NCI-H187 treated with DMSO at 0.1 percent for 48 hours (cell line): ENCODE data around the gene KCNAB3.

ENCODE experiments used
- DNase-seq: peaks from one replicate; lab custom pipeline; 2025; lab: John Stamatoyannopoulos, UW

The KCNAB3 gene

GRCh38 chr17:7940743-7941142 lies 11.1 kb upstream of the KCNAB3 start:
- DNase-seq: no peak

DNA sequence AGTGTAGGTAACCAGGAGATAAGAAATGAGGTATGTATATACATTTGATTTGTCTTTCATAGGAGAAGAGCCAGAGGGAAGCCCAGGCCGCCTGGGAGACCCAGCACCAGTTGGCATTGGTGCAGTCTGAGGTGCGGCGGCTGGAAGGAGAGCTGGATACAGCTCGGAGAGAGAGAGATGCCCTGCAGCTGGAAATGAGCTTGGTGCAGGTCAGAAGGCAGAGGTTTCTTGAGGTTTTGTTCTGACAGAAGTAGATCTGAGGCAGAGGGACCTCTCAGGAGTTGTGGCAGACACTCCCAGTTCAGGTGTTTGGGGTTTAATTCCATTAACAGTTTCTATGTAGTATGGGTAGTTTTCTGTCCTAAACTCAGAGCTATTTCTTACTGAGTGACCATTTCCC lies 10.4 kb upstream of the KCNAB3 start:
- no peak for DNase-seq

- DNase-seq: no peak
These were observed 6.2 kb upstream of the KCNAB3 start for GRCh38 chr17:7935859-7936258.

GRCh38 chr17:7932949-7933348 lies 3.3 kb upstream of the KCNAB3 start:
- DNase-seq: no peak

DNA sequence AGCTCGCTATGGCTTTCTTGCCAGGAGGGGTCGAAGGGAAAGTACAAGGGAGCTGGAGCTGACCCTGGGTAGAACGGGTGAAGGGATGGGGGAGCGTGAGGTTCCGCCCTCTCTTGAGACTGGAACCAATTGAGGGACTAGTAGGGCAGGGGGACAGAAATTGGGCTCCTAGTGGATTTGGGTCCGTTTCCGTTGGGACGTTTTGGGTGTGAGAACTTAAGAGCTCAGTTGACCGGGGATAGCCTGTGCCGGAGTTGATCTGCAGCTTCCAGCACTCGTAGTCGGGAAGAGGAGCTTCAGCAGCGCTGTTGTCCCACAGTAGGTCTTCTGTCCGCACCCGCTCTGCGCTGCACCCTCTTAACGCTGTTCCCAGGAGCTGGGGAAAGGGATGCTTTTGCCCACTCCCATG lies 2.8 kb upstream of the KCNAB3 start:
- no peak for DNase-seq

DNA sequence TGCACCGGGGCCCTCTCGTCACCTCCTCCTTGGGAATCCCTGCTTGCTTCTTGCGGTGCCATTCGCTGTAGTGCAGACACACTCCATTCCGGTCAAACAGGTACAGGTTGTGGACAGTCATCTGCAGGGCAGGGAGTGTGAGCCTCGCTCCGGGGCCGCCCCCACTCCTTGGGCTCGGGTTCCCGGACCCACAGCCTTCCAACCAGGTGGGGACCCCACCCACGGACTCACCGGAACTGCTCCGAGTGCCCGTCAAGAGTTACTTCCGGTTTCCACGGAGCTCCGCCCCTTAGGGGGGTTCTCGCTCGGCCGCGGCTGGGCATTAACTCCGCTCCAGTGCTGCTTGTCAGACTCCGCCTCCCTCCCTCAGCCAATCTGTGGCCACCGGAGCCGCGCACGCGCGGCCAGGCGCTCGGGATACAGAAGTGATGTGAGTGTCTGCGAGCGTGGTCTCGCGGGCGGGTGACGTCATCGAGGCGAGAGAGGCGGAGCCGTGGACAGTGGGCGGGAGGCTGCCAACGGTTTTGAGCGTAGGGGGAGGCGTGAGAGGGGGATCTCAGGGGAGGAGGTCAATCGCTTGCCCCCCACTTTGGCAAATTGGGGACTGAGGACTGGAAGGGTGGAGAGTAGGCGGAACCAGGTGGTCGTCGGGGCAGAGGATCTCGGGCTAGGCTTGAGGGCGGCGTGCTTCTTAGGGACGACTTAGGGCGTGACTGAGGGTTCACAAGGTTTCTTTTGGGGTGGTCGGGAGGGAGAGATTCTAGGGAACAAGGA lies 2.2 kb upstream of the KCNAB3 start, which contains the start of the genes CNTROB and TRAPPC1:
Gene CNTROB (plus strand): TSS at position 498 of the 774 bp plus-strand sequence. CDS start 874 bp downstream, outside the sequence.
Gene TRAPPC1 (minus strand): TSS at position 238 of the 774 bp plus-strand sequence. CDS start 117 bp downstream, at position 121.
- peak; percentile 62 for DNase-seq

- DNase-seq: no peak
These were observed 1.4 kb upstream of the KCNAB3 start for GRCh38 chr17:7930841-7931631.

DNA sequence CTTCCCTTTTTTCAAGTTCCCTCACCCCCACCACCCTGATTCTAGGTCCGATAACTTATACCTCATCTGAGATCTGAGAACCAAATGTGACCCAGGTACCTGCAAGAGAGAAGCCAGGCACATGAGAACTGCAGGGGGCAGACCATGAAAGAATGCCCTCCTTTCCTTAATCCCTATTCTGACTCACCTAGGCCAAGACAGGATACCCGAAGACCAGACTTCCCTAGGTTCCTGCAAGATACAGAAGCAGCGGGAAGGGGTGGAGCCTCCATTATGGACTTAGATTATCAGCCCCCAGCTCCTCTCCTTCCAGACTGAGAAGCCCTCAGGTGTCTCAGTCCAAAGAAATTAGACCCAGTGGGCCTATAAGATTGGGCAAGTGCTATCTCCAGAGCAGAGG lies 2.1 kb downstream of the KCNAB3 start:
- DNase-seq: no peak

GRCh38 chr17:7922845-7923628 lies 6.6 kb downstream of the KCNAB3 start:
- no peak for DNase-seq

GRCh38 chr17:7922269-7922844 lies 7.3 kb downstream of the KCNAB3 start:
- DNase-seq: no peak

- DNase-seq: no peak
These were observed 12.8 kb downstream of the KCNAB3 start for GRCh38 chr17:7916808-7917207.

- DNase-seq: no peak
These were observed 13.3 kb downstream of the KCNAB3 start for GRCh38 chr17:7916385-7916682.

GRCh38 chr17:7915611-7916384 lies 13.9 kb downstream of the KCNAB3 start, which contains the start of gene RNF227:
Gene RNF227, minus strand, starts transcription at chr17:7916289. Its CDS starts 94 bp downstream, at chr17:7916195.
- DNase-seq: peak; percentile 52

- DNase-seq: no peak
These were observed 14.5 kb downstream of the KCNAB3 start for GRCh38 chr17:7915179-7915610.

DNA sequence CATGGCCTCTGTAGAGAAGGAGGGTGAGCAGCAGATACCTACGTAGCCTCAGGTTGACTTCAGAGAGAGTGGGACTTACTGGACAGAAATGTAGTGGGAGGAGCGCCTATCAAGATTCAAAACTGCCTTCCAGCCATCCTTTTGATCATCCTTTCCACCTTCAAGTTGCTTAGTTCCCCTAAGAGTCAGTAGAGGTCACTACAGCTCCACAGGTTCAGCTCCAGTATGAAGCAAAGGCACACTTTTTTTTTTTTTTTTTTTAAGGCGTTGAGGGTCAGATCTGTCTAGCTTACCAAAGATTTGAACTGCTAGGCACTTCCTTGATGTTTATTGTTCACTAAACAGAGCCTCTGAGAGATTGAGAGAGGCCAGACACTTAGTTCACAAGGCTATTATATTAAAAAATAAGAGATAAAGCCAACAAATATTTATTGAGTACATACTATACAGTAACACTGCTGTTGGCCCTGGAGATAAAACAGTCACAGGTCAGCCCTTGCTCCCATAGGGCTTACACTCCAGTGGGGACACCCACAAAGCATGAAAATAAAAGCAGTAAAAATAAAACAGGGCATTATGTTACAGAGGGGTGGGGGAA lies 16.6 kb downstream of the KCNAB3 start:
- DNase-seq: no peak

- no peak for DNase-seq
These were observed 18.5 kb downstream of the KCNAB3 start for GRCh38 chr17:7911116-7911515.

DNA sequence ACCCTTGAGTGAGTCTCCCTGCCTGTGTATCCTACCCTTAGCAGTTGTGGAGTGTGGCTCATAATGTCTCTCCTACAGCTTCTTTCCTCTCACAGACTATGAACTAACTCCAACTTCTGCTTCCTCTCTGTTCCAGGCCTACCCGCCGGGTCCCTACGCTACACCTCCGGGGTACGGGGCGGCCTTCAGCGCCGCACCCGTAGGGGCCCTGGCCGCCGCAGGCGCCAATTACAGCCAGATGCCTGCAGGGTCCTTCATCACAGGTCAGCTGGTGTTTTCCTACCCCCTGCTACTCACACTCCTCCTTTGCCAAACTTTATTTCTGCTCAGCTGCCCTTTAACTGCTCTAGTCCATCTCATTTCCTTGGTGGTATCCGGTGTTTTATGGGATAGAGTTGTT lies 18.9 kb downstream of the KCNAB3 start:
- no peak for DNase-seq

DNA sequence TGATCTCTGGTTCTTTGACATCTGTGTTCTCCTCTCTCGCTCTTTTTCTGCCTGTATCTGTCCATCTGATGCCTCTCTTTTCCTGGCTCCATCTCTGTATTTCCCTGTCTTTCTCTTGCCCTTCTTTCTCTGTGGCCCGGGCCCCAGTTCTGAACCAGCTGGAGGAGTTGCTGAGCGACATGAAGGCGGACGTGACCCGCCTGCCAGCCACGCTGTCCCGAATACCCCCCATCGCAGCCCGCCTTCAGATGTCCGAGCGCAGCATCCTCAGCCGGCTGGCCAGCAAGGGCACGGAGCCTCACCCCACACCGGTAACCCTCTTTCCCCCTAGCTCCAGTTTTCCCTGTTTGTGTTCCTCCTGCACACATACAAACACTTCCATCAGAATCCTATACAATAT lies 19.4 kb downstream of the KCNAB3 start:
- DNase-seq: no peak

GRCh38 chr17:7909089-7909488 lies 20.6 kb downstream of the KCNAB3 start:
- no peak for DNase-seq

- peak; percentile 47 for DNase-seq
These were observed 26.2 kb downstream of the KCNAB3 start for GRCh38 chr17:7903154-7904103.
